CD14-positive monocyte (primary cell): ENCODE data around the gene SGO2. TPM values are rescaled to one million over a fixed set of nuclear protein-coding genes. Genes with fewer than 3 reads are reported as not detected.

Experiments
- DNase-seq, 3 donors: peaks; one replicate each; pipeline ENCODE4 v3.0.0-alpha.2; 2011 to 2022
- H2AFZ ChIP-seq: 2 replicates; pipeline ENCODE4 v1.6.0; 2012; ENCODE audit warnings: mild to moderate bottlenecking, low read depth, low read length, inconsistent platforms; ENCODE audit not compliant: insufficient read depth, poor library complexity, severe bottlenecking
- H3K27ac ChIP-seq, 2 donors: 1 replicate in 1 of 2; 2 replicates in 1 of 2; pipeline ENCODE4 v1.5.1; 2012 to 2013; ENCODE audit warnings: low read length in 2 of 2, control low read depth in 1 of 2, inconsistent platforms in 1 of 2, low read depth in 1 of 2, mild to moderate bottlenecking in 1 of 2
- H3K27me3 ChIP-seq, 2 donors: one replicate each; pipeline versions ENCODE4 v1.6.0 to v1.6.1; 2011 to 2013; ENCODE audit warnings: low read length in 2 of 2; ENCODE audit not compliant: control insufficient read depth in 2 of 2, insufficient read depth in 2 of 2
- H3K36me3 ChIP-seq, 2 donors: replicated peaks in 1 of 2; 1 replicate in 1 of 2; 2 replicates in 1 of 2; pipeline versions ENCODE4 v1.5.1 to v1.6.1; 2012 to 2013; ENCODE audit warnings: low read length in 2 of 2, control low read depth in 1 of 2, inconsistent platforms in 1 of 2, mild to moderate bottlenecking in 1 of 2; ENCODE audit not compliant: insufficient read depth in 2 of 2, control insufficient read depth in 1 of 2
- H3K4me1 ChIP-seq, 2 donors: 1 replicate in 1 of 2; 2 replicates in 1 of 2; pipeline versions ENCODE4 v1.5.1 to v1.6.1; 2012 to 2013; ENCODE audit warnings: low read length in 2 of 2, control low read depth in 1 of 2, inconsistent platforms in 1 of 2, mild to moderate bottlenecking in 1 of 2, moderate library complexity in 1 of 2; ENCODE audit not compliant: insufficient read depth in 2 of 2, control insufficient read depth in 1 of 2
- H3K4me2 ChIP-seq: replicated peaks from 2 replicates; pipeline ENCODE3; 2012; ENCODE audit warnings: low read length, moderate library complexity, mild to moderate bottlenecking; ENCODE audit not compliant: poor library complexity, severe bottlenecking; ENCODE audit errors: extremely low read depth
- H3K4me3 ChIP-seq, 3 experiments: fragments of 200-600 bp in 1 of 3; sonication (generic) in 1 of 3; replicated peaks in 1 of 3; 1 replicate in 2 of 3; 2 replicates in 1 of 3; pipeline ENCODE4 v1.5.1; 2011 to 2013; ENCODE audit warnings: low read length in 3 of 3, mild to moderate bottlenecking in 3 of 3, control low read depth in 2 of 3, low read depth in 2 of 3, inconsistent platforms in 1 of 3, moderate library complexity in 1 of 3
- H3K79me2 ChIP-seq: 2 replicates; pipeline ENCODE4 v1.6.0; 2012; ENCODE audit warnings: mild to moderate bottlenecking, control low read depth, inconsistent platforms, low read length, moderate library complexity; ENCODE audit not compliant: insufficient read depth
- H3K9ac ChIP-seq: 2 replicates; pipeline ENCODE4 v1.6.0; 2017; ENCODE audit warnings: low read length, mild to moderate bottlenecking; ENCODE audit not compliant: insufficient read depth, poor library complexity, severe bottlenecking
- H3K9me3 ChIP-seq, 2 donors: replicated peaks in 1 of 2; 1 replicate in 1 of 2; 2 replicates in 1 of 2; pipeline versions ENCODE4 v1.5.1 to v1.6.1; 2012 to 2013; ENCODE audit warnings: low read length in 2 of 2, control low read depth in 1 of 2; ENCODE audit not compliant: control insufficient read depth in 1 of 2, insufficient read depth in 1 of 2
- H4K20me1 ChIP-seq: 2 replicates; pipeline ENCODE4 v1.6.0; 2012; ENCODE audit warnings: mild to moderate bottlenecking, low read length, control low read depth, moderate library complexity; ENCODE audit not compliant: insufficient read depth
- H3K27ac Mint-ChIP-seq, 7 donors: one replicate each; pipeline ENCODE4 v1.8.0; 2020; ENCODE audit warnings: mild to moderate bottlenecking in 7 of 7, mixed read lengths in 7 of 7, moderate library complexity in 6 of 7, inconsistent platforms in 2 of 7
- H3K27me3 Mint-ChIP-seq, 3 donors: one replicate each; pipeline ENCODE4 v1.8.0; 2021 to 2022; ENCODE audit warnings: low read depth in 3 of 3, mild to moderate bottlenecking in 3 of 3, mixed read lengths in 3 of 3, moderate library complexity in 3 of 3, inconsistent platforms in 1 of 3
- H3K36me3 Mint-ChIP-seq, 2 donors: one replicate each; pipeline ENCODE4 v1.8.0; 2020; ENCODE audit warnings: mixed read lengths in 2 of 2, inconsistent platforms in 1 of 2, mild to moderate bottlenecking in 1 of 2
- H3K4me1 Mint-ChIP-seq: one replicate; pipeline ENCODE4 v1.8.0; 2020; ENCODE audit warnings: mild to moderate bottlenecking, mixed read lengths
- H3K4me3 Mint-ChIP-seq, 2 donors: one replicate each; pipeline ENCODE4 v1.8.0; 2020; ENCODE audit warnings: mild to moderate bottlenecking in 2 of 2, mixed read lengths in 2 of 2, moderate library complexity in 1 of 2
- H3K9me3 Mint-ChIP-seq, 7 donors: one replicate each; pipeline ENCODE4 v1.8.0; 2020 to 2022; ENCODE audit warnings: mixed read lengths in 7 of 7, mild to moderate bottlenecking in 6 of 7, moderate library complexity in 6 of 7, inconsistent platforms in 2 of 7
- CTCF ChIP-seq: fragments of 200-600 bp; IDR thresholded peaks from one replicate; pipeline ENCODE4 v1.8.0; 2022; ENCODE audit warnings: antibody characterized with exemption, mild to moderate bottlenecking
- WGBS: methylation state at CpG from one replicate; pipeline ENCODE4 v1.1.5; 2013; ENCODE audit warnings: missing lambda C conversion rate; ENCODE audit not compliant: insufficient coverage; 5-methylcytosine and 5-hydroxymethylcytosine counted together
- intact Hi-C, 2 donors: fragments of 100-400 bp; cut with micrococcal nuclease; formaldehyde crosslinking; loops; one replicate each; pipeline versions ENCODE4 v1.15.0 to v1.15.1; 2023
- polyA plus RNA-seq, 3 donors: library from polyadenylated mRNA; depleted of rRNA in 1 of 3; unstranded in 2 of 3; stranded (reverse) in 1 of 3; fragments of 300-500 nt in 2 of 3; fragments of >200 nt in 1 of 3; fragmentation: Illumina TruSeq in 2 of 3; gene quantifications; 1 replicate in 2 of 3; 2 replicates in 1 of 3; pipeline ENCODE4 v1.2.3, GENCODE V29; 2012 to 2021

The SGO2 gene
- polyA plus RNA-seq, 3 donors = 0.49 to 1.5 (median 1.4) TPM

GRCh38 chr2:200482194-200482593 lies 43.8 kb upstream of the SGO2 start:
- intact Hi-C loops = loop anchor here in 1 of 2 donors (5.0 kb wide), 1 partner anchor 500 kb away; no protein-coding TSS in a partner anchor

GRCh38 chr2:200483729-200484198 lies 42.2 kb upstream of the SGO2 start:
- Mint-ChIP-seq H3K4me3 (no peak overlapping the region), H3K27ac (no peak overlapping the region), H3K36me3 (peaks cover 0 to 8% of the 10 kb centered on the region in 2 donors), H3K9me3 (no peaks in the 10 kb centered on the region), H3K27me3 (peaks cover 0 to 5% (median 0%) of the 10 kb centered on the region in 3 donors), H3K4me1 (no peaks in the 10 kb centered on the region)
- Histone ChIP-seq H3K4me2 (no peak overlapping the region), H3K4me3 (no peak overlapping the region), H4K20me1 (no peaks in the 10 kb centered on the region), H3K27me3 (no peaks in the 10 kb centered on the region), H3K9ac (no peak overlapping the region), H3K27ac (no peak overlapping the region), H3K36me3 (peaks cover under 1 to 7% of the 10 kb centered on the region in 2 donors), H2AFZ (no peak overlapping the region), H3K9me3 (no peaks in the 10 kb centered on the region), H3K4me1 (no peaks in the 10 kb centered on the region), H3K79me2 (no peaks in the 10 kb centered on the region)
- TF ChIP-seq CTCF = peak; percentile 17
- intact Hi-C loops = loop anchor here in 1 of 2 donors (5.0 kb wide), 1 partner anchor 501 kb away; no protein-coding TSS in a partner anchor
- 46% methylated on average over 4 of the region's 4 CpGs for WGBS
- DNase-seq = no peak

More at GRCh38 chr2:200482194-200482593, 43.8 kb upstream of the SGO2 start:
- H3K4me1 Mint-ChIP-seq = no peaks in the 10 kb centered on the region
- Histone ChIP-seq H4K20me1 (no peaks in the 10 kb centered on the region), H2AFZ (no peak overlapping the region), H3K27me3 (no peaks in the 10 kb centered on the region), H3K9ac (no peak overlapping the region), H3K4me1 (no peaks in the 10 kb centered on the region), H3K36me3 (peaks cover 0 to 5% of the 10 kb centered on the region in 2 donors), H3K9me3 (no peaks in the 10 kb centered on the region), H3K79me2 (no peaks in the 10 kb centered on the region), H3K27ac (no peak overlapping the region), H3K4me3 (no peak overlapping the region), H3K4me2 (no peak overlapping the region)
- peaks cover 0 to 5% (median 0%) of the 10 kb centered on the region in 3 donors for H3K27me3 Mint-ChIP-seq
- no peaks in the 10 kb centered on the region for H3K9me3 Mint-ChIP-seq
- DNase-seq = no peak
- H3K36me3 Mint-ChIP-seq = peaks cover 4 to 9% of the 10 kb centered on the region in 2 donors
- TF ChIP-seq CTCF = no peak
- H3K4me3 Mint-ChIP-seq = no peak overlapping the region
- H3K27ac Mint-ChIP-seq = no peak overlapping the region
